Psoas muscle (tissue), 8 donors: ENCODE results near the gene BCAS4. TPM values are rescaled to one million over a fixed set of nuclear protein-coding genes. Genes with fewer than 3 reads are reported as not detected.

ENCODE experiments used
- ATAC-seq, 4 donors: fragments of 200-7000 bp; cut with Tn5 transposase; one replicate each; pipeline ENCODE4 v1.9.1; 2020; ENCODE audit warnings: moderate library complexity in 3 of 4, mild to moderate bottlenecking in 2 of 4
- DNase-seq, 2 donors: peaks; one replicate each; pipeline ENCODE4 v3.0.0-alpha.2; 2020
- H3K27ac ChIP-seq: fragments of 200-600 bp; one replicate; pipeline ENCODE4 v1.8.0; 2022
- H3K27me3 ChIP-seq, 3 donors: fragments of 200-600 bp in 1 of 3; one replicate each; pipeline versions ENCODE4 v1.6.1 to v1.8.0; 2013 to 2022; ENCODE audit warnings: low read length in 2 of 3, mild to moderate bottlenecking in 2 of 3, moderate library complexity in 1 of 3; ENCODE audit not compliant: insufficient read depth in 3 of 3
- H3K36me3 ChIP-seq, 2 donors: fragments of 200-600 bp in 1 of 2; one replicate each; pipeline versions ENCODE4 v1.6.1 to v1.8.0; 2013 to 2022; ENCODE audit warnings: low read depth in 1 of 2, mild to moderate bottlenecking in 1 of 2, moderate library complexity in 1 of 2; ENCODE audit not compliant: insufficient read depth in 1 of 2
- H3K4me1 ChIP-seq: fragments of 200-600 bp; one replicate; pipeline ENCODE4 v1.8.0; 2022
- H3K4me3 ChIP-seq: fragments of 200-600 bp; one replicate; pipeline ENCODE4 v1.8.0; 2022; ENCODE audit warnings: mild to moderate bottlenecking
- H3K9me3 ChIP-seq: fragments of 200-600 bp; one replicate; pipeline ENCODE4 v1.8.0; 2022
- CTCF ChIP-seq: fragments of 200-600 bp; IDR thresholded peaks from one replicate; pipeline ENCODE4 v1.8.0; 2022; ENCODE audit warnings: antibody characterized with exemption
- WGBS, 3 donors: extraction: QIAGEN DNeasy Blood & Tissue Kit; methylation state at CpG; one replicate each; pipeline versions ENCODE4 v1.1.6 to v1.1.7; 2013; 5-methylcytosine and 5-hydroxymethylcytosine counted together
- intact Hi-C, 2 donors: fragments of 100-400 bp; cut with DNase I; formaldehyde crosslinking; loops; one replicate each; pipeline versions ENCODE4 v1.11.0 to v1.14.2; 2022
- polyA plus RNA-seq, 3 donors: library from polyadenylated mRNA; stranded (reverse); fragments of 200-250 nt; gene quantifications; one replicate each; pipeline ENCODE4 v1.2.3, GENCODE V29; 2013
- total RNA-seq, 4 donors: library from RNA; stranded (reverse); fragmentation: NEBNext Ultra II Directional in 2 of 4; extraction: Animal tissue kit (Norgen Biotek cat#: 25700) in 2 of 4; gene quantifications; one replicate each; pipeline versions ENCODE4 v1.2.1 to v1.2.4, GENCODE V29; 2021 to 2023
- donor health status: healthy with polysubstance abuse.
- donor health status: DM: no; HTN: no; CAD: no; lungs with moderate emphysema.
- donor health status: Bipolar disorder and iron deficiency.
- donor health status: healthy.
- donor health status: DM: yes; HTN: yes; CAD: no.
- donor health status: DM: no; HTN: no; CAD: no.
- donor health status: DM: no; HTN: no; CAD: no.
- donor health status: DM: yes; HTN: yes; CAD: no.

BCAS4 gene
- total and polyA plus RNA-seq, 7 donors = 0.24 to 1.9 (median 0.38) TPM

GRCh38 chr20:50892394-50892793, 97.5 kb downstream of the BCAS4 start:
- H3K9me3 ChIP-seq = no peaks in the 10 kb centered on the region
- no peak for ATAC-seq
- TF ChIP-seq CTCF = no peak
- peaks cover 14 to 87% of the 10 kb centered on the region in 2 donors for H3K36me3 ChIP-seq
- intact Hi-C loops = no loop called here
- 92 to 98% (median 94%) methylated on average over 8 of the region's 8 CpGs for WGBS, 3 donors
- no peak for DNase-seq
- no peaks in the 10 kb centered on the region for H3K27me3 ChIP-seq
- no peak overlapping the region for H3K27ac ChIP-seq
- H3K4me3 ChIP-seq = no peak overlapping the region
- no peaks in the 10 kb centered on the region for H3K4me1 ChIP-seq

GRCh38 chr20:50893620-50894019, 98.8 kb downstream of the BCAS4 start:
- Histone ChIP-seq H3K27me3 (no peaks in the 10 kb centered on the region), H3K9me3 (no peaks in the 10 kb centered on the region), H3K4me1 (no peaks in the 10 kb centered on the region), H3K27ac (no peak overlapping the region), H3K4me3 (no peak overlapping the region), H3K36me3 (peaks cover 23 to 91% of the 10 kb centered on the region in 2 donors)
- intact Hi-C loops = no loop called here
- no peak for TF ChIP-seq CTCF
- 95 to 99% (median 96%) methylated on average over 7 of the region's 7 CpGs for WGBS, 3 donors
- no peak for ATAC-seq
- no peak for DNase-seq

- intact Hi-C loops = no loop called here
Observed at GRCh38 chr20:50895111-50895830, 100.4 kb downstream of the BCAS4 start.

GRCh38 chr20:50898475-50898874, 103.6 kb downstream of the BCAS4 start:
- H3K9me3 ChIP-seq = no peaks in the 10 kb centered on the region
- H3K36me3 ChIP-seq = peaks cover 17 to 91% of the 10 kb centered on the region in 2 donors
- no peaks in the 10 kb centered on the region for H3K27me3 ChIP-seq
- ATAC-seq = no peak
- H3K4me1 ChIP-seq = no peaks in the 10 kb centered on the region
- no peak for TF ChIP-seq CTCF
- intact Hi-C loops = no loop called here
- no peak overlapping the region for H3K4me3 ChIP-seq
- WGBS, 3 donors = 89 to 100% (median 91%) methylated on average over 1 of the region's 1 CpG
- no peak overlapping the region for H3K27ac ChIP-seq
- no peak for DNase-seq

More at GRCh38 chr20:50895111-50895830, 100.4 kb downstream of the BCAS4 start:
- H3K9me3 ChIP-seq = no peaks in the 10 kb centered on the region
- H3K4me3 ChIP-seq = no peak overlapping the region
- 91 to 97% (median 94%) methylated on average over 8 of the region's 8 CpGs for WGBS, 3 donors
- TF ChIP-seq CTCF = no peak
- peaks cover 24 to 92% of the 10 kb centered on the region in 2 donors for H3K36me3 ChIP-seq
- DNase-seq (no peak), ATAC-seq (no peak)
- no peaks in the 10 kb centered on the region for H3K4me1 ChIP-seq
- no peak overlapping the region for H3K27ac ChIP-seq
- no peaks in the 10 kb centered on the region for H3K27me3 ChIP-seq

GRCh38 chr20:50900261-50900660, 105.4 kb downstream of the BCAS4 start:
- no peak for TF ChIP-seq CTCF
- DNase-seq (no peak), ATAC-seq (no peak)
- 95 to 97% (median 96%) methylated on average over 7 of the region's 7 CpGs for WGBS, 3 donors
- Histone ChIP-seq H3K27ac (no peak overlapping the region), H3K4me1 (peaks cover 9% of the 10 kb centered on the region), H3K27me3 (no peaks in the 10 kb centered on the region), H3K36me3 (peaks cover 21 to 78% of the 10 kb centered on the region in 2 donors), H3K4me3 (no peak overlapping the region), H3K9me3 (no peaks in the 10 kb centered on the region)
- intact Hi-C loops = no loop called here
